ENCODE results near the gene LRFN2. TPM values are rescaled to one million over a fixed set of nuclear protein-coding genes. Genes with fewer than 3 reads are reported as not detected.

The LRFN2 gene
- total and polyA plus RNA-seq, 4 donors, result 0.01 to 0.06 TPM; not detected in 2

GRCh38 chr6:40585651-40586269 lies 1.4 kb downstream of the LRFN2 start:
- Histone ChIP-seq H3K9me3 (ENCODE audit: control insufficient read depth in 4 of 4, insufficient read depth in 3 of 4, low read length in 3 of 4) (peaks cover 0 to under 1% (median 0%) of the 10 kb centered on the region in 4 donors), H3K4me3 (no peak overlapping the region), H3K9ac (ENCODE audit: insufficient read depth in 1 of 2, low read length in 2 of 2) (no peak overlapping the region), H3K36me3 (ENCODE audit: control insufficient read depth in 4 of 4, insufficient read depth in 4 of 4, low read length in 4 of 4) (no peaks in the 10 kb centered on the region), H3K27me3 (ENCODE audit: control insufficient read depth in 3 of 3, insufficient read depth in 3 of 3, low read length in 2 of 3) (peaks cover 6 to 46% (median 36%) of the 10 kb centered on the region in 3 donors), H3K4me1 (ENCODE audit: control insufficient read depth in 5 of 5, insufficient read depth in 5 of 5, low read length in 5 of 5) (peaks cover 0 to 10% (median 5%) of the 10 kb centered on the region in 5 donors), H3K27ac (ENCODE audit: low read depth in 1 of 2, low read length in 1 of 2) (no peak overlapping the region)
- 41 to 70% methylated on average over 11 of the region's 11 CpGs for WGBS, 2 donors
- no peak for TF ChIP-seq CTCF (IDR thresholded peaks at IDR 0.05; ENCODE audit: control extremely low read depth, extremely low read depth)
- DNase-seq, result peak; percentile 12 to 27 (median 13)
- ATAC-seq (ENCODE audit: insufficient read depth, low FRiP score), result no peak

GRCh38 chr6:40585223-40585622 lies 1.9 kb downstream of the LRFN2 start:
- Histone ChIP-seq H3K9me3 (ENCODE audit: control insufficient read depth in 4 of 4, insufficient read depth in 3 of 4, low read length in 3 of 4) (no peaks in the 10 kb centered on the region), H3K27me3 (ENCODE audit: control insufficient read depth in 3 of 3, insufficient read depth in 3 of 3, low read length in 2 of 3) (peaks cover 6 to 45% (median 36%) of the 10 kb centered on the region in 3 donors), H3K27ac (ENCODE audit: low read depth in 1 of 2, low read length in 1 of 2) (no peak overlapping the region), H3K4me3 (no peak overlapping the region), H3K9ac (ENCODE audit: insufficient read depth in 1 of 2, low read length in 2 of 2) (no peak overlapping the region), H3K36me3 (ENCODE audit: control insufficient read depth in 4 of 4, insufficient read depth in 4 of 4, low read length in 4 of 4) (no peaks in the 10 kb centered on the region), H3K4me1 (ENCODE audit: control insufficient read depth in 5 of 5, insufficient read depth in 5 of 5, low read length in 5 of 5) (peaks cover 0 to 10% (median 5%) of the 10 kb centered on the region in 5 donors)
- TF ChIP-seq CTCF (IDR thresholded peaks at IDR 0.05; ENCODE audit: control extremely low read depth, extremely low read depth), result no peak
- no peak for ATAC-seq (ENCODE audit: insufficient read depth, low FRiP score)
- WGBS, 2 donors, result 70 to 74% methylated on average over 4 of the region's 4 CpGs
- DNase-seq, result no peak

GRCh38 chr6:40584741-40585140 lies 2.4 kb downstream of the LRFN2 start:
- no peak overlapping the region for H3K27ac ChIP-seq (ENCODE audit: low read depth in 1 of 2, low read length in 1 of 2)
- no peaks in the 10 kb centered on the region for H3K36me3 ChIP-seq (ENCODE audit: control insufficient read depth in 4 of 4, insufficient read depth in 4 of 4, low read length in 4 of 4)
- H3K4me1 ChIP-seq (ENCODE audit: control insufficient read depth in 5 of 5, insufficient read depth in 5 of 5, low read length in 5 of 5), result peaks cover 0 to 10% (median 5%) of the 10 kb centered on the region in 5 donors
- no peak overlapping the region for H3K4me3 ChIP-seq
- no peak for DNase-seq
- H3K9ac ChIP-seq (ENCODE audit: insufficient read depth in 1 of 2, low read length in 2 of 2), result no peak overlapping the region
- H3K9me3 ChIP-seq (ENCODE audit: control insufficient read depth in 4 of 4, insufficient read depth in 3 of 4, low read length in 3 of 4), result no peaks in the 10 kb centered on the region
- WGBS, 2 donors, result 49 to 79% methylated on average over 2 of the region's 2 CpGs
- TF ChIP-seq CTCF (IDR thresholded peaks at IDR 0.05; ENCODE audit: control extremely low read depth, extremely low read depth), result no peak
- H3K27me3 ChIP-seq (ENCODE audit: control insufficient read depth in 3 of 3, insufficient read depth in 3 of 3, low read length in 2 of 3), result peaks cover 6 to 45% (median 35%) of the 10 kb centered on the region in 3 donors
- no peak for ATAC-seq (ENCODE audit: insufficient read depth, low FRiP score)

Measured in lung (tissue), 12 donors.